DOHH2 (cell line): Measurements from ENCODE around the gene HNRNPLL.

Source experiments
- H3F3A ChIP-seq: fragments of 200-600 bp; sonication (generic), shearing (Covaris generic); 2 replicates; pipeline ENCODE4 v1.6.0; 2016; ENCODE audit warnings: antibody characterized with exemption, mild to moderate bottlenecking; ENCODE audit not compliant: control insufficient read depth, insufficient read depth
- H3K27ac ChIP-seq: fragments of 200-600 bp; sonication (generic); 2 replicates; pipeline ENCODE4 v1.5.1; 2014; ENCODE audit warnings: low read depth, mild to moderate bottlenecking, low read length, moderate library complexity
- H3K27me3 ChIP-seq: fragments of 200-600 bp; sonication (generic); 2 replicates; pipeline ENCODE4 v1.6.1; 2014; ENCODE audit warnings: mild to moderate bottlenecking, low read length, mixed read lengths; ENCODE audit not compliant: control insufficient read depth
- H3K36me3 ChIP-seq: fragments of 200-600 bp; sonication (generic); 2 replicates; pipeline ENCODE4 v1.6.1; 2014; ENCODE audit warnings: mild to moderate bottlenecking, low read length, moderate library complexity, mixed read lengths; ENCODE audit not compliant: control insufficient read depth
- H3K4me1 ChIP-seq: fragments of 200-600 bp; sonication (generic); 2 replicates; pipeline ENCODE4 v1.6.1; 2014; ENCODE audit warnings: mild to moderate bottlenecking, low read length, mixed read lengths; ENCODE audit not compliant: control insufficient read depth
- H3K4me2 ChIP-seq: fragments of 200-600 bp; sonication (generic); 2 replicates; pipeline ENCODE4 v1.6.0; 2014; ENCODE audit warnings: mild to moderate bottlenecking, low read length, moderate library complexity
- H3K4me3 ChIP-seq: fragments of 200-600 bp; sonication (generic); 2 replicates; pipeline ENCODE4 v1.5.1; 2014; ENCODE audit warnings: mild to moderate bottlenecking, low read length, mixed read lengths
- H3K79me2 ChIP-seq: fragments of 200-600 bp; sonication (generic); 2 replicates; pipeline ENCODE4 v1.6.1; 2014; ENCODE audit warnings: mild to moderate bottlenecking, low read length, mixed read lengths; ENCODE audit not compliant: control insufficient read depth
- H3K9me2 ChIP-seq: fragments of 200-600 bp; sonication (generic); replicated peaks from 2 replicates; pipeline ENCODE4 v1.6.1; 2014; ENCODE audit warnings: mild to moderate bottlenecking, low read length, mixed read lengths; ENCODE audit not compliant: control insufficient read depth
- H3K9me3 ChIP-seq: fragments of 200-600 bp; sonication (generic); 2 replicates; pipeline ENCODE4 v1.6.1; 2014; ENCODE audit warnings: antibody characterized with exemption, low read length, mixed read lengths; ENCODE audit not compliant: control insufficient read depth, insufficient read depth
- H4K20me1 ChIP-seq: fragments of 200-600 bp; sonication (generic); 2 replicates; pipeline ENCODE4 v1.6.0; 2014; ENCODE audit warnings: low read depth, mild to moderate bottlenecking, antibody characterized with exemption, low read length, moderate library complexity; ENCODE audit not compliant: control insufficient read depth, insufficient read depth
- CTCF ChIP-seq: fragments of 200-600 bp; sonication (generic); IDR thresholded peaks from one replicate; pipeline ENCODE4 v1.5.1; 2014; ENCODE audit warnings: antibody characterized with exemption, mild to moderate bottlenecking, low read depth, low read length; ENCODE audit not compliant: poor library complexity, severe bottlenecking
- EZH2phosphoT487 ChIP-seq: fragments of 200-600 bp; sonication (generic); IDR thresholded peaks from 2 replicates; pipeline ENCODE4 v1.6.1; 2017; ENCODE audit warnings: borderline replicate concordance, mild to moderate bottlenecking, antibody characterized with exemption, low read length, moderate library complexity, mixed read lengths

HNRNPLL gene

GRCh38 chr2:38581193-38582147 is 21.3 kb downstream of the HNRNPLL start:
- no peak overlapping the region for H3K27ac ChIP-seq
- no peak overlapping the region for H3K4me2 ChIP-seq
- peaks cover 2% of the 10 kb centered on the region for H3K4me1 ChIP-seq
- no peaks in the 10 kb centered on the region for H3K9me2 ChIP-seq
- no peak for TF ChIP-seq EZH2phosphoT487
- peak; percentile 72 for TF ChIP-seq CTCF
- no peaks in the 10 kb centered on the region for H3K9me3 ChIP-seq
- peaks cover 52% of the 10 kb centered on the region for H3K27me3 ChIP-seq
- no peak overlapping the region for H3K4me3 ChIP-seq
- H3K36me3 ChIP-seq = no peaks in the 10 kb centered on the region
- H3K79me2 ChIP-seq = no peaks in the 10 kb centered on the region
- no peaks in the 10 kb centered on the region for H3F3A ChIP-seq
- no peaks in the 10 kb centered on the region for H4K20me1 ChIP-seq

GRCh38 chr2:38580115-38580636 is 22.6 kb downstream of the HNRNPLL start:
- no peak overlapping the region for H3K4me3 ChIP-seq
- no peaks in the 10 kb centered on the region for H3K36me3 ChIP-seq
- TF ChIP-seq CTCF (no peak), EZH2phosphoT487 (no peak)
- H4K20me1 ChIP-seq = no peaks in the 10 kb centered on the region
- no peaks in the 10 kb centered on the region for H3K9me2 ChIP-seq
- no peak overlapping the region for H3K4me2 ChIP-seq
- H3K27ac ChIP-seq = no peak overlapping the region
- no peaks in the 10 kb centered on the region for H3F3A ChIP-seq
- no peaks in the 10 kb centered on the region for H3K79me2 ChIP-seq
- H3K9me3 ChIP-seq = no peaks in the 10 kb centered on the region
- H3K4me1 ChIP-seq = no peaks in the 10 kb centered on the region
- peaks cover 53% of the 10 kb centered on the region for H3K27me3 ChIP-seq

GRCh38 chr2:38578832-38579231 is 23.9 kb downstream of the HNRNPLL start:
- H3K4me3 ChIP-seq = no peak overlapping the region
- H3K9me2 ChIP-seq = no peaks in the 10 kb centered on the region
- no peak overlapping the region for H3K27ac ChIP-seq
- no peak overlapping the region for H3K4me2 ChIP-seq
- H3K27me3 ChIP-seq = peaks cover 61% of the 10 kb centered on the region
- H3K36me3 ChIP-seq = no peaks in the 10 kb centered on the region
- no peaks in the 10 kb centered on the region for H3F3A ChIP-seq
- TF ChIP-seq EZH2phosphoT487 (no peak), CTCF (no peak)
- H3K4me1 ChIP-seq = no peaks in the 10 kb centered on the region
- H4K20me1 ChIP-seq = no peaks in the 10 kb centered on the region
- H3K9me3 ChIP-seq = no peaks in the 10 kb centered on the region
- no peaks in the 10 kb centered on the region for H3K79me2 ChIP-seq
